IMR-90 (cell line): ENCODE results near the gene KCNQ1. TPM values are rescaled to one million over a fixed set of nuclear protein-coding genes. Genes with fewer than 3 reads are reported as not detected.

Experiments used
- ATAC-seq: fragments of 200-7000 bp; cut with Tn5 transposase; 2 replicates; pipeline ENCODE4 v1.9.1; 2020; ENCODE audit warnings: low read depth, mild to moderate bottlenecking, moderate library complexity
- BruUV-seq: library from RNA; stranded (reverse); fragments of 400-500 nt; replicated peaks from 2 replicates; lab custom pipeline; 2021; lab: Mats Ljungman, UMichigan
- CTCF ChIA-PET: fragments of 300-600 bp; formaldehyde crosslinking; extraction: SDS; loops from one replicate; lab custom pipeline; 2021; ENCODE audit warnings: antibody characterized with exemption; lab: Yijun Ruan, JAX
- POLR2A ChIA-PET: fragments of 300-600 bp; sonication (Branson Sonifier 250); formaldehyde crosslinking; loops from one replicate; lab custom pipeline; 2022; ENCODE audit warnings: antibody characterized with exemption; ENCODE audit not compliant: unreplicated experiment; lab: Charles Lee
- DNase-seq: peaks from one replicate; pipeline ENCODE4 v3.0.0; 2013
- H2AFZ ChIP-seq: replicated peaks from 2 replicates; pipeline ENCODE3; 2013; ENCODE audit warnings: low read length, mild to moderate bottlenecking; ENCODE audit not compliant: poor library complexity
- H2AK5ac ChIP-seq: 2 replicates; pipeline ENCODE4 v1.6.1; 2013; ENCODE audit warnings: low read depth, low read length, inconsistent platforms
- H2AK9ac ChIP-seq: replicated peaks from 2 replicates; pipeline ENCODE3; 2013; ENCODE audit warnings: mild to moderate bottlenecking, low read depth, low read length, moderate library complexity; ENCODE audit not compliant: poor library complexity
- H2BK120ac ChIP-seq: 2 replicates; pipeline ENCODE4 v1.6.1; 2013; ENCODE audit warnings: low read depth, low read length, inconsistent platforms
- H2BK15ac ChIP-seq: 3 replicates; pipeline ENCODE4 v1.6.1; 2013; ENCODE audit warnings: low read depth, low read length, inconsistent platforms
- H2BK20ac ChIP-seq: 2 replicates; pipeline ENCODE4 v1.6.1; 2013; ENCODE audit warnings: low read depth, mild to moderate bottlenecking, inconsistent platforms, low read length, moderate library complexity
- H2BK5ac ChIP-seq: 2 replicates; pipeline ENCODE4 v1.6.1; 2013; ENCODE audit warnings: mild to moderate bottlenecking, low read depth, low read length, inconsistent platforms; ENCODE audit not compliant: poor library complexity, severe bottlenecking
- H3K14ac ChIP-seq: replicated peaks from 2 replicates; pipeline ENCODE4 v1.6.1; 2013; ENCODE audit warnings: low read depth, low read length, inconsistent platforms
- H3K18ac ChIP-seq: 2 replicates; pipeline ENCODE4 v1.6.1; 2013; ENCODE audit warnings: low read depth, low read length, control low read depth
- H3K23ac ChIP-seq: 2 replicates; pipeline ENCODE4 v1.6.1; 2013; ENCODE audit warnings: low read depth, low read length, inconsistent platforms
- H3K27ac ChIP-seq: 2 replicates; pipeline ENCODE4 v1.5.1; 2013; ENCODE audit warnings: mild to moderate bottlenecking, control low read depth, low read length; ENCODE audit not compliant: insufficient read depth
- H3K27me3 ChIP-seq: 2 replicates; pipeline ENCODE4 v1.6.1; 2013; ENCODE audit warnings: low read length; ENCODE audit not compliant: control insufficient read depth, insufficient read depth
- H3K36me3 ChIP-seq: 2 replicates; pipeline ENCODE4 v1.6.1; 2013; ENCODE audit warnings: low read length, mixed read lengths; ENCODE audit not compliant: control insufficient read depth, insufficient read depth
- H3K4ac ChIP-seq: 2 replicates; pipeline ENCODE4 v1.6.1; 2013; ENCODE audit warnings: low read depth, low read length, inconsistent platforms
- H3K4me1 ChIP-seq: 2 replicates; pipeline ENCODE4 v1.6.1; 2013; ENCODE audit warnings: low read length, mixed read lengths; ENCODE audit not compliant: control insufficient read depth, insufficient read depth
- H3K4me2 ChIP-seq: 2 replicates; pipeline ENCODE4 v1.6.1; 2013; ENCODE audit warnings: low read depth, mild to moderate bottlenecking, control low read depth, low read length, moderate library complexity
- H3K4me3 ChIP-seq: 2 replicates; pipeline ENCODE4 v1.5.1; 2013; ENCODE audit warnings: low read depth, mild to moderate bottlenecking, control low read depth, low read length, moderate library complexity; ENCODE audit not compliant: insufficient read depth
- H3K56ac ChIP-seq: 2 replicates; pipeline ENCODE4 v1.6.1; 2013; ENCODE audit warnings: low read length, inconsistent platforms; ENCODE audit not compliant: insufficient read depth; ENCODE audit errors: extremely low read depth
- H3K79me1 ChIP-seq, 2 experiments: 2 replicates each; pipeline ENCODE4 v1.6.1; 2013; ENCODE audit warnings: low read length in 2 of 2, inconsistent platforms in 1 of 2, low read depth in 1 of 2
- H3K9ac ChIP-seq: 2 replicates; pipeline ENCODE4 v1.6.1; 2013; ENCODE audit warnings: low read depth, low read length, control low read depth
- H3K9me1 ChIP-seq: 2 replicates; pipeline ENCODE4 v1.6.1; 2013; ENCODE audit warnings: low read length, inconsistent platforms; ENCODE audit not compliant: insufficient read depth
- H3K9me3 ChIP-seq: 2 replicates; pipeline ENCODE4 v1.6.1; 2013; ENCODE audit warnings: low read length; ENCODE audit not compliant: control insufficient read depth, insufficient read depth
- H4K20me1 ChIP-seq: 2 replicates; pipeline ENCODE4 v1.6.1; 2013; ENCODE audit warnings: low read length, inconsistent platforms; ENCODE audit not compliant: insufficient read depth
- H4K5ac ChIP-seq: 2 replicates; pipeline ENCODE4 v1.6.1; 2013; ENCODE audit warnings: mild to moderate bottlenecking, low read depth, low read length, control low read depth
- H4K8ac ChIP-seq, 2 experiments: 2 replicates each; pipeline ENCODE4 v1.6.1; 2013; ENCODE audit warnings: low read depth in 2 of 2, low read length in 2 of 2, control low read depth in 1 of 2, inconsistent platforms in 1 of 2
- H4K91ac ChIP-seq: 2 replicates; pipeline ENCODE4 v1.6.1; 2013; ENCODE audit warnings: low read depth, low read length, inconsistent platforms; ENCODE audit not compliant: insufficient read depth
- BHLHE40 ChIP-seq: fragments of 150-350 bp; IDR thresholded peaks from 2 replicates; pipeline ENCODE4 v1.6.1; 2016; ENCODE audit warnings: mild to moderate bottlenecking, low read depth, low read length
- CHD1 ChIP-seq: IDR thresholded peaks from 2 replicates; pipeline ENCODE4 v1.6.1; 2012; ENCODE audit warnings: low read depth, low read length, improper control_type of control experiment
- CTCF ChIP-seq: conservative IDR thresholded peaks from 2 replicates; pipeline ENCODE4 v1.5.1; 2012; ENCODE audit warnings: mild to moderate bottlenecking, low read depth, low read length, improper control_type of control experiment
- ELK1 ChIP-seq: fragments of 150-350 bp; IDR thresholded peaks from 2 replicates; pipeline ENCODE4 v1.6.1; 2016; ENCODE audit warnings: low read depth, mild to moderate bottlenecking, low read length, moderate library complexity, borderline replicate concordance
- FOS ChIP-seq: fragments of 150-350 bp; IDR thresholded peaks from 2 replicates; pipeline ENCODE4 v1.6.1; 2016; ENCODE audit warnings: low read depth, low read length
- MAFK ChIP-seq: IDR thresholded peaks from 2 replicates; pipeline ENCODE4 v1.6.1; 2012; ENCODE audit warnings: low read depth, low read length, improper control_type of control experiment
- NFE2L2 ChIP-seq: fragments of 150-350 bp; IDR thresholded peaks from 2 replicates; pipeline ENCODE4 v1.6.1; 2016; ENCODE audit warnings: low read depth, mild to moderate bottlenecking, low read length
- SMC3 ChIP-seq: fragments of 150-350 bp; IDR thresholded peaks from 2 replicates; pipeline ENCODE4 v1.6.1; 2016; ENCODE audit warnings: low read depth, mild to moderate bottlenecking, antibody characterized with exemption, low read length, moderate library complexity
- WGBS, 2 experiments: methylation state at CpG; one replicate each; pipeline versions ENCODE4 v1.1.5 to v1.1.7; 2013; ENCODE audit warnings: missing lambda C conversion rate in 2 of 2; ENCODE audit not compliant: insufficient read length in 1 of 2; ENCODE audit errors: extremely low coverage in 2 of 2; 5-methylcytosine and 5-hydroxymethylcytosine counted together
- dilution Hi-C: fragments of 300-500 bp; cut with HindIII; formaldehyde crosslinking; loops from one replicate; pipeline ENCODE4 v1.14.3; 2018; ENCODE audit warnings: low sequenced_read_pairs; ENCODE audit not compliant: unreplicated experiment
- in situ Hi-C: fragments of 300-500 bp; cut with MboI; formaldehyde crosslinking; loops from 3 replicates; pipeline ENCODE4 v1.14.3; 2019; ENCODE audit warnings: low sequenced_read_pairs, inconsistent platforms, mixed read lengths
- intact Hi-C: fragments of 100-400 bp; cut with micrococcal nuclease; formaldehyde crosslinking; loops from 2 replicates; pipeline ENCODE4 v1.10.0; 2022
- polyA plus RNA-seq, 3 experiments: library from polyadenylated mRNA; depleted of rRNA; stranded (reverse); fragments of >200 nt; gene quantifications; 2 replicates each; pipeline ENCODE4 v1.2.3, GENCODE V29; 2012; ENCODE audit warnings: low replicate concordance in 1 of 3
- total RNA-seq: library from RNA; depleted of rRNA; stranded (reverse); fragments of >200 nt; gene quantifications from 2 replicates; pipeline ENCODE4 v1.2.3, GENCODE V29; 2012
- TF ChIP-seq, protein P1 (sequence below): fragments of 150-350 bp; IDR thresholded peaks from 2 replicates; pipeline ENCODE4 v1.6.1; 2017; ENCODE audit warnings: mild to moderate bottlenecking, antibody characterized with exemption, low read length, low read depth

Gene KCNQ1
- total and polyA plus RNA-seq, 2 of the 4 experiments (the other 2 are of a cell fraction), result 0.07 TPM; not detected in 1

DNA sequence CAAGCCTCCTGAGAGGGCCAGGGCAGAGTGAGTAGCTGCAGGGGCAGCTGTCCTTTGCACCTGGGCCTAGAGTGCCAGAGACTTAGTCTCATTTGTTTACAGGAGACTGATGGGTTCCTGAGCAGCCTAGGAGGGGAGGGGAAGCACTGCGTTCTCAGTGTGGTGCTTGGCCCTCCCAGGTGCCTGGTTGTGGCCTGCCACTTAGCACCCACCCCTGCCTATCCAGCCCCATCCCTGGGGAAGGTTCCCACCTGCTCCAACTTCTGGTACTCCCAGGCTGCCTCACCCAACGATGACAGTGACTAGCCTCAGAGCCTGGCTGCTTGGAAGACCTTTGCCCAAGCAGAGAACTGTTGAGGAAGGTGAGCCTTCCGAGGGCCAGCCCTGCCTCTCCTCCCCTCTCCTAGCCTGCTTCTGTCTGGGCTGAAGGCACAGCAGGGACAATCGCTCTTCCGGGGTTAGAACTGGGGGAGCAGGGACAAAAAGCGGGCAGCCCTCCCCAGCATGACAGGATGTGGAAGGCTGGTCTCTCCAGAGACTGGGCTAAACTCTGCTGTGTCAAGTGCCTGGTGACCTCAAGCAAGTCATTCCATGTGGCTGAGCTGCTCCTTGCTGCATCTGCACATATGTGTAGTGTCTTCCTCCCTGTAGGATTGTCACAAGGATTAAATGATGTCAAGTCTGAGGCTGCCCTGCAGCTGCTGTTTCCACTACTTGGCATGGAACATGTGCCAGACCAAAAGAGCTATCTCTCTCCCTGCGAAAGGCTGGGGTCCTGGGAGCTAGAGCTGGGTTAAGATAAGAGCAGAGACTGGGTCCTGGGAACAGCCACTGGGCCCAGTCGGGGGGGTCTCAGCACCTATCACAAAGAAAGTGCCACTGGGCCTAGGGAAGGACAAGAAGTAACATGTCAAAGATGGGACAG lies 245.1 kb downstream of the KCNQ1 start:
- Histone ChIP-seq H3K9ac (no peak overlapping the region), H3K79me1 (peaks cover 0 to 86% of the 10 kb centered on the region in 2 experiments; a peak in 2 of 4 replicates), H2BK15ac (no peak overlapping the region), H3K27ac (no peak overlapping the region), H2BK120ac (no peak overlapping the region), H3K4me2 (no peak overlapping the region), H4K5ac (no peak overlapping the region), H4K91ac (no peak overlapping the region), H3K56ac (no peak overlapping the region), H2BK20ac (no peak overlapping the region), H3K27me3 (no peaks in the 10 kb centered on the region; the same call in 1 of the 2 replicates), H2AK9ac (no peak overlapping the region), H3K9me1 (peaks cover 22% of the 10 kb centered on the region), H3K4ac (no peak overlapping the region), H3K14ac (no peak overlapping the region), H4K20me1 (peaks cover 100% of the 10 kb centered on the region), H3K4me1 (peaks cover 1% of the 10 kb centered on the region; the same call in 1 of the 2 replicates), H3K4me3 (no peak overlapping the region), H3K36me3 (peaks cover 11% of the 10 kb centered on the region; the same call in 1 of the 2 replicates), H3K9me3 (no peaks in the 10 kb centered on the region), H3K23ac (no peak overlapping the region), H2BK5ac (no peak overlapping the region), H3K18ac (no peak overlapping the region), H2AFZ (no peak overlapping the region), H2AK5ac (no peak overlapping the region), H4K8ac (no peak overlapping the region)
- no peak for TF ChIP-seq CHD1
- TF ChIP-seq MAFK, result no peak
- TF ChIP-seq BHLHE40, result no peak
- no peak for TF ChIP-seq FOS
- TF ChIP-seq SMC3, result no peak
- TF ChIP-seq ELK1, result no peak
- TF ChIP-seq NFE2L2, result no peak
- no peak for TF ChIP-seq CTCF
- TF ChIP-seq, protein P1, sequence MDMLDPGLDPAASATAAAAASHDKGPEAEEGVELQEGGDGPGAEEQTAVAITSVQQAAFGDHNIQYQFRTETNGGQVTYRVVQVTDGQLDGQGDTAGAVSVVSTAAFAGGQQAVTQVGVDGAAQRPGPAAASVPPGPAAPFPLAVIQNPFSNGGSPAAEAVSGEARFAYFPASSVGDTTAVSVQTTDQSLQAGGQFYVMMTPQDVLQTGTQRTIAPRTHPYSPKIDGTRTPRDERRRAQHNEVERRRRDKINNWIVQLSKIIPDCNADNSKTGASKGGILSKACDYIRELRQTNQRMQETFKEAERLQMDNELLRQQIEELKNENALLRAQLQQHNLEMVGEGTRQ, result no peak
- in situ Hi-C loops, result no loop called here
- CTCF ChIA-PET, result no interaction called here
- DNase-seq (no peak), ATAC-seq (no peak)
- no TSS peak for BruUV-seq
- dilution Hi-C loops, result no loop called here
- intact Hi-C loops, result no loop called here
- no CpG with 5 or more reads among the region's 8 CpGs for WGBS, 2 experiments
- POLR2A ChIA-PET, result interaction anchor here (0.6 to 0.9 kb wide), 2 partner anchors 9 to 440 kb away, joined by 4 read pairs; no protein-coding TSS in a partner anchor
